Thoracic aorta (tissue), 2 donors: ENCODE measurements around the gene HSD17B7. TPM values are rescaled to one million over a fixed set of nuclear protein-coding genes. Genes with fewer than 3 reads are reported as not detected.

ENCODE experiments used
- ATAC-seq: fragments of 150-250 bp; one replicate; pipeline ENCODE4 v1.8.0; 2017; ENCODE audit warnings: low read depth; ENCODE audit not compliant: insufficient number of reproducible peaks, low FRiP score
- DNase-seq: peaks from one replicate; pipeline ENCODE4 v3.0.0-alpha.2; 2020; ENCODE audit warnings: low spot score
- H3K27ac ChIP-seq, 2 donors: fragments of 200-600 bp; sonication (generic); 1 replicate in 1 of 2; 2 replicates in 1 of 2; pipeline ENCODE4 v1.5.1; 2016; ENCODE audit warnings: mild to moderate bottlenecking in 2 of 2, moderate library complexity in 2 of 2
- H3K27me3 ChIP-seq: fragments of 200-600 bp; sonication (generic); replicated peaks from 2 replicates; pipeline ENCODE4 v1.6.0; 2016; ENCODE audit warnings: mild to moderate bottlenecking; ENCODE audit not compliant: insufficient read depth
- H3K36me3 ChIP-seq: fragments of 200-600 bp; sonication (generic); one replicate; pipeline ENCODE4 v1.5.1; 2016
- H3K4me1 ChIP-seq, 2 donors: fragments of 200-600 bp; sonication (generic); 1 replicate in 1 of 2; 2 replicates in 1 of 2; pipeline versions ENCODE4 v1.5.1 to v1.6.0; 2016; ENCODE audit warnings: low read depth in 2 of 2, mild to moderate bottlenecking in 1 of 2; ENCODE audit not compliant: control insufficient read depth in 1 of 2
- H3K4me3 ChIP-seq: fragments of 200-600 bp; sonication (generic); 2 replicates; pipeline ENCODE4 v1.5.1; 2016; ENCODE audit warnings: mild to moderate bottlenecking
- H3K9me3 ChIP-seq: fragments of 200-600 bp; sonication (generic); 2 replicates; pipeline ENCODE4 v1.5.1; 2016
- total RNA-seq, 2 donors: library from RNA; depleted of rRNA; stranded (reverse); fragments of >200 nt; gene quantifications; one replicate each; pipeline versions ENCODE4 v1.1.0 to v1.2.3, GENCODE V29; 2016
- TF ChIP-seq, protein P1 (sequence below): fragments of 200-600 bp; sonication (generic); IDR thresholded peaks from one replicate; pipeline ENCODE4 v1.5.1; 2019; ENCODE audit warnings: antibody characterized with exemption

The HSD17B7 gene
- total RNA-seq, 2 donors from 2014 or later, result 10.4 to 14.4 TPM

DNA sequence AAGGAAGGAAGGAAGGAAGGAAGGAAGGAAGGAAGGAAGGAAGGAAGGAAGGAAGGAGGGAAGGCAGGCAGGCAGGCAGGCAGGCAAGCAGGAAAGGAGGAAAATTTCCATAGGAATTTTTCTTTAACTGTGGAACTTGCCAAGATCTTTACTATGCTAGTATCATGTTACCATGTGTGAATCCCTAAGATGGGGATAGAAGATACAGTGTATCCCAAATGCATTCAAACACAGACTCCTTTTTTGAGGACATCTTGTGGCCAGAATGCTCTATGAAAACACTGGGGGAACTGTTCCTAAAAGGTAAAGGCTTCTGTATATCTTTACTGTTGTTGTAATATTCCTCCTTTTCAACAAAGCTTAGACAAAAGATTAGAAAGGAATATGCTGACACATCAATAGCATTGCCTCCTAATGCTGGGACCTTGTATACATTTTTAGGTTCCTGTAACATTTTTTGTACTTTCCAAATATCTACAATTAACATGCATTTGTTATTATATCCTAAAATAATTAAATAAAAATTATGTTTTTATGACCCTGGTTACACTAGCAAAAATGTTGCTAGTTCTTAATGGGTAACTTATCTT lies 49.8 kb downstream of the HSD17B7 start:
- Histone ChIP-seq H3K4me3 (no peak overlapping the region), H3K4me1 (no peaks in the 10 kb centered on the region), H3K36me3 (no peaks in the 10 kb centered on the region), H3K27ac (no peak overlapping the region), H3K9me3 (peaks cover 9% of the 10 kb centered on the region), H3K27me3 (no peaks in the 10 kb centered on the region)
- DNase-seq, result no peak
- no peak for ATAC-seq
- TF ChIP-seq, protein P1, sequence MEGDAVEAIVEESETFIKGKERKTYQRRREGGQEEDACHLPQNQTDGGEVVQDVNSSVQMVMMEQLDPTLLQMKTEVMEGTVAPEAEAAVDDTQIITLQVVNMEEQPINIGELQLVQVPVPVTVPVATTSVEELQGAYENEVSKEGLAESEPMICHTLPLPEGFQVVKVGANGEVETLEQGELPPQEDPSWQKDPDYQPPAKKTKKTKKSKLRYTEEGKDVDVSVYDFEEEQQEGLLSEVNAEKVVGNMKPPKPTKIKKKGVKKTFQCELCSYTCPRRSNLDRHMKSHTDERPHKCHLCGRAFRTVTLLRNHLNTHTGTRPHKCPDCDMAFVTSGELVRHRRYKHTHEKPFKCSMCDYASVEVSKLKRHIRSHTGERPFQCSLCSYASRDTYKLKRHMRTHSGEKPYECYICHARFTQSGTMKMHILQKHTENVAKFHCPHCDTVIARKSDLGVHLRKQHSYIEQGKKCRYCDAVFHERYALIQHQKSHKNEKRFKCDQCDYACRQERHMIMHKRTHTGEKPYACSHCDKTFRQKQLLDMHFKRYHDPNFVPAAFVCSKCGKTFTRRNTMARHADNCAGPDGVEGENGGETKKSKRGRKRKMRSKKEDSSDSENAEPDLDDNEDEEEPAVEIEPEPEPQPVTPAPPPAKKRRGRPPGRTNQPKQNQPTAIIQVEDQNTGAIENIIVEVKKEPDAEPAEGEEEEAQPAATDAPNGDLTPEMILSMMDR, result no peak

DNA sequence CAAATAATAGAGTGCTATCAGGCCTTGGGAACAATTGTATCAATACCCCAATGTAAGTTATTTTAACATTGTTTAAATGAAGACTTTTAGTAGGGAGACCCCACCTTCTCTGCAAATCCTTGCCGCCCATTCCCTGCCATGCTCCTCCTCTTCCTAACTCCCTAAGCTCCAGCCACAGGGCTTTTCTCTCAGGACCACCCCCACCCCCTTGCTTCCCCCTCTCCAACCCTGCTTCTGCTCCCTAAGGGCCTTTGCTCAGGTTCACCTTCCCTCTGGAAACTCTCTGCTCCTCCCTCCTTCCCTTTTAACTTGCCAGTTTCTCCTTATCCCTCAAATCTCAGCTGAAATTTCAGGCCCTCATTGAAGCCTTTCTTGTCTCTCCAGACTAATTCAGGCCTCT lies 53.7 kb downstream of the HSD17B7 start:
- DNase-seq, result no peak
- Histone ChIP-seq H3K4me1 (peaks cover 3 to 7% of the 10 kb centered on the region in 2 donors), H3K27me3 (no peaks in the 10 kb centered on the region), H3K27ac (no peak overlapping the region), H3K9me3 (peaks cover 4% of the 10 kb centered on the region), H3K4me3 (no peak overlapping the region), H3K36me3 (no peaks in the 10 kb centered on the region)
- TF ChIP-seq, protein P1, result no peak
- ATAC-seq, result no peak

DNA sequence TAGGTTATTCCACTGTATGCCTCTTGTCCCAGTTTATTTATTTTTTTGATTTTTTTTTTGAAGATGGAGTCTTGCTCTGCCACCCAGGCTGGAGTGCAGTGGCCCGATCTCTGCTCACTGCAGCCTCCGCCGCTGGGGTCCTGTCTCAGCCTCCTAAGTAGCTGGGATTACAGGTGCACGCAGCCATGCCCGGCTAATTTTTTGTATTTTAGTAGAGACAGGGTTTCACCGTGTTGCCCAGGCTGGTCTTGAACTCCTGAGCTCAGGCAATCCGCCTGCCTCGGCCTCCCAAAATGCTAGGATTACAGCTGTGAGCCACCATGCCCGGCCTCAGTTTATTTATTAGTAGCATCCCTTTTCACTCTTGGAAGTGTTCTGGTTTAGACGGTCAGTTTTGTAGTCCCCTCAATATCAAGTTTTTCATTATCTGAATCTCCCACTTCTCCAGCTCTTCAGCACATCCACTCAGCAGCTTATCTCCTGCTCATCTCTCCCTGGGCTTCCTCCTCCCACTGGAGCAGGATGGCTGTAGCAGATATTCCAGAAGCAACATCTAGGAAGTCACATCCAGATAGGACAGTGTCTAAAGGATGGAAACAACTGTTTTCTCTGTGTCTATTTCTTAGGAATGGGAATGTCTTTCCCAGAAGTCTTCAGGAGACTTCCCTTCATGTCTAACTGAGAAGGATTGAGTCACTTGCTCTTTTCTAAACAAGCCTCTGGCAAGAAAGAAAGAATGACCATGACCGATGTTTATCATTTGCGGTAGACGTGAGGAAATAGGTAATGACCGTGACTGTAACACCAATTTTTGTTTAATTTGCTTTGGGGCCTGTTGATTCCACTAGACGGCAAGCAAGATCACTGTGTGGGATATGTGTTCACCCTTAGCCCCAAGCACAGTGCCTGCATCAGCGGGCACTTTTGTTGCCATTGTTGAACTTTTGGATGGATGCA lies 56.0 kb downstream of the HSD17B7 start:
- Histone ChIP-seq H3K4me1 (peaks cover 3 to 7% of the 10 kb centered on the region in 2 donors), H3K4me3 (no peak overlapping the region), H3K36me3 (no peaks in the 10 kb centered on the region), H3K27ac (no peak overlapping the region), H3K9me3 (no peaks in the 10 kb centered on the region), H3K27me3 (no peaks in the 10 kb centered on the region)
- TF ChIP-seq, protein P1, result no peak
- DNase-seq (no peak), ATAC-seq (no peak)

DNA sequence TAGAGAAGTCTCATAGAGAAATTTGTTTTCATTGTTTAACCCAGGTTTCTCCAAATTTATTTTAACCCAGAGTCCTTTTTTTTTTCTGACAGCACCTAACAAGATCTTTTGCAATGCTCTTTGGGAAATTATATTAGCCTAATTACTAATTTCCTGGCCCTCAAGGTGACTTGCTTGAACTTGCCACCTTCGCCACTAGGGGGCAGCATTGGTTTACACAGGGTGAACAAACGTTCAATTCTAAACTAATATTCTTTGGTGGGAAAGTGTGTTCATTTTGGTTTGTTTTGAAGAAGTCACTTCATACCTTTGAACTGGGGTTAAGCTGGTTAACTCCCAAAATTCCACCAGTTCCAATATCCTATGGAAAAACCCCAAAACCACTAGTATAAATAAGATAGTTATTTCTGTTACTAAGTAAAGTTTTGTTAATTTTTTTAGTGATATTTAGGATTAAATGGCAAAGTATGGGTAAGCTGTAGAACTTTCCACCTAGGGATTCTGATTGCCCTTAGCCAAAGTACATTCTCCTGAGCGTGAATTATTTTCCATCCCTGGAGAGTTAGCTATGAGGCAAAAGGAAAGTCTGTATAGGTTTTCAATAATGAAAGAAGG lies 57.4 kb downstream of the HSD17B7 start:
- peak overlapping the region; percentile 14 for H3K4me3 ChIP-seq
- no peak overlapping the region for H3K27ac ChIP-seq
- TF ChIP-seq, protein P1, result peak; percentile 97
- ATAC-seq (no peak), DNase-seq (peak; percentile 36)
- no peaks in the 10 kb centered on the region for H3K9me3 ChIP-seq
- H3K4me1 ChIP-seq, result peaks cover 3 to 7% of the 10 kb centered on the region in 2 donors
- no peaks in the 10 kb centered on the region for H3K36me3 ChIP-seq
- H3K27me3 ChIP-seq, result no peaks in the 10 kb centered on the region

DNA sequence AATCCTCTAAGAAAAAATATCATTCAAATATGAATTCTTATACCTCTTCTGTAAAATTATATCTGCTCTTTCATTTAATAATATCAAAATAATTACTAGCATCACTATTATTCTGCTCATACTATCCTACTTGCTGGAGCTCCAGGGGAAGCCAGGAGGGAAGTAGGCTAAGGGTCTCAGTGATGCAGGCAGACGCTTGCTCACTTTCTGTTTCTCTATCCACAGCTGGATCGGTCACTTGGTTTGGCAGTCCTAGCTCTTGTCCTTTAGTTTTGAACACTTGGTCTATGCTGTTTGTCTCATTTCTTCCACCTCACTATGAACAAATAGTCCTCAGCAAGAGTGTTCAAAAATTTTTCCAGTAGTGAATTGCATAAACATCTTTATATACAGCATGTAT lies 59.2 kb downstream of the HSD17B7 start:
- TF ChIP-seq, protein P1, result no peak
- DNase-seq (no peak), ATAC-seq (no peak)
- H3K9me3 ChIP-seq, result no peaks in the 10 kb centered on the region
- H3K27ac ChIP-seq, result no peak overlapping the region
- H3K27me3 ChIP-seq, result no peaks in the 10 kb centered on the region
- H3K4me3 ChIP-seq, result no peak overlapping the region
- H3K36me3 ChIP-seq, result no peaks in the 10 kb centered on the region
- H3K4me1 ChIP-seq, result peaks cover 6 to 10% of the 10 kb centered on the region in 2 donors
